Calu3 (cell line): ENCODE data around the gene MAD1L1. TPM values are rescaled to one million over a fixed set of nuclear protein-coding genes. Genes with fewer than 3 reads are reported as not detected.

Experiments
- BruUV-seq: library from RNA; stranded (reverse); fragments of 400-500 nt; replicated peaks from 2 replicates; lab custom pipeline; 2021; lab: Mats Ljungman, UMichigan
- CTCF ChIA-PET: fragments of 300-600 bp; sonication (Branson Sonifier 250); formaldehyde crosslinking; loops from one replicate; lab custom pipeline; 2022; ENCODE audit warnings: antibody characterized with exemption; lab: Charles Lee
- DNase-seq: peaks from one replicate; pipeline ENCODE4 v3.0.0; 2022
- H3K27ac Mint-ChIP-seq: one replicate; pipeline ENCODE4 v1.8.0; 2022; ENCODE audit warnings: mixed read lengths; ENCODE audit not compliant: unreplicated experiment
- H3K27me3 Mint-ChIP-seq: one replicate; pipeline ENCODE4 v1.8.0; 2022; ENCODE audit warnings: mixed read lengths; ENCODE audit not compliant: unreplicated experiment
- H3K36me3 Mint-ChIP-seq: one replicate; pipeline ENCODE4 v1.8.0; 2022; ENCODE audit warnings: mild to moderate bottlenecking, moderate library complexity, mixed read lengths; ENCODE audit not compliant: insufficient read depth, unreplicated experiment
- H3K4me1 Mint-ChIP-seq: one replicate; pipeline ENCODE4 v1.8.0; 2022; ENCODE audit warnings: mild to moderate bottlenecking, low read depth, mixed read lengths; ENCODE audit not compliant: unreplicated experiment
- H3K4me3 Mint-ChIP-seq: one replicate; pipeline ENCODE4 v1.8.0; 2022; ENCODE audit warnings: mild to moderate bottlenecking, low read depth, moderate library complexity, mixed read lengths; ENCODE audit not compliant: unreplicated experiment
- H3K9me3 Mint-ChIP-seq: one replicate; pipeline ENCODE4 v1.8.0; 2022; ENCODE audit warnings: low read depth, mixed read lengths; ENCODE audit not compliant: unreplicated experiment
- intact Hi-C: fragments of 100-400 bp; cut with micrococcal nuclease; formaldehyde crosslinking; loops from one replicate; pipeline ENCODE4 v1.10.0; 2022; ENCODE audit not compliant: unreplicated experiment
- total RNA-seq: library from RNA; stranded (reverse); gene quantifications from 2 replicates; pipeline ENCODE4 v1.2.3, GENCODE V29; 2022
- TF ChIP-seq, protein P1 (sequence below): fragments of 200-600 bp; IDR thresholded peaks from one replicate; pipeline ENCODE4 v1.8.0; 2022; ENCODE audit warnings: antibody characterized with exemption; ENCODE audit not compliant: unreplicated experiment

Gene MAD1L1
- total RNA-seq, 1 experiment from 2014 or later, result 86.0 TPM

DNA sequence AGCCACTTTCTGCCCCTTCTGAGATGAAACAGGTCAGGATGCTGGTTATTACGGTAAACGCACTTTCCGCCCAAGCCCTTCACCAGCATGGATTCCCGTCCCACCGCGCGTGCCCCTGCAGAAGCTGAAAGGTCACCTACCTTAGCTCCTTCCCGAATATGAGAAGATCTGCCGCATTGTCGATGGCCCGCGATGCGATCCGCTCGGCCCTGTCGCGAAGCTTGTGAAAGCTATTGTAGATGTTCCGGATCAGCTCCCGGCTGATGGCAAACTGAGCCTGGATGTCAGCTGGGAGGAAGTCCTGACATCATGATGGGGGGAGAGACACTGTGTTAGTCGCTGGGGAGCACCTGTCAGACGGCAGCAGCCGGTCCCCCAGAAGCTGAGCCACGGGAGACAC lies 31.4 kb upstream of the MAD1L1 start:
- Mint-ChIP-seq H3K9me3 (no peaks in the 10 kb centered on the region), H3K27ac (no peak overlapping the region), H3K36me3 (peaks cover 34% of the 10 kb centered on the region), H3K4me3 (no peak overlapping the region), H3K27me3 (no peaks in the 10 kb centered on the region), H3K4me1 (peaks cover 9% of the 10 kb centered on the region)
- intact Hi-C loops, result no loop called here
- no TSS peak for BruUV-seq
- DNase-seq, result no peak
- CTCF ChIA-PET, result interaction anchor here (0.6 to 0.7 kb wide), 2 partner anchors 71 to 97 kb away, joined by 3 to 5 read pairs; no protein-coding TSS in a partner anchor
- TF ChIP-seq, protein P1, sequence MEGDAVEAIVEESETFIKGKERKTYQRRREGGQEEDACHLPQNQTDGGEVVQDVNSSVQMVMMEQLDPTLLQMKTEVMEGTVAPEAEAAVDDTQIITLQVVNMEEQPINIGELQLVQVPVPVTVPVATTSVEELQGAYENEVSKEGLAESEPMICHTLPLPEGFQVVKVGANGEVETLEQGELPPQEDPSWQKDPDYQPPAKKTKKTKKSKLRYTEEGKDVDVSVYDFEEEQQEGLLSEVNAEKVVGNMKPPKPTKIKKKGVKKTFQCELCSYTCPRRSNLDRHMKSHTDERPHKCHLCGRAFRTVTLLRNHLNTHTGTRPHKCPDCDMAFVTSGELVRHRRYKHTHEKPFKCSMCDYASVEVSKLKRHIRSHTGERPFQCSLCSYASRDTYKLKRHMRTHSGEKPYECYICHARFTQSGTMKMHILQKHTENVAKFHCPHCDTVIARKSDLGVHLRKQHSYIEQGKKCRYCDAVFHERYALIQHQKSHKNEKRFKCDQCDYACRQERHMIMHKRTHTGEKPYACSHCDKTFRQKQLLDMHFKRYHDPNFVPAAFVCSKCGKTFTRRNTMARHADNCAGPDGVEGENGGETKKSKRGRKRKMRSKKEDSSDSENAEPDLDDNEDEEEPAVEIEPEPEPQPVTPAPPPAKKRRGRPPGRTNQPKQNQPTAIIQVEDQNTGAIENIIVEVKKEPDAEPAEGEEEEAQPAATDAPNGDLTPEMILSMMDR, result no peak

DNA sequence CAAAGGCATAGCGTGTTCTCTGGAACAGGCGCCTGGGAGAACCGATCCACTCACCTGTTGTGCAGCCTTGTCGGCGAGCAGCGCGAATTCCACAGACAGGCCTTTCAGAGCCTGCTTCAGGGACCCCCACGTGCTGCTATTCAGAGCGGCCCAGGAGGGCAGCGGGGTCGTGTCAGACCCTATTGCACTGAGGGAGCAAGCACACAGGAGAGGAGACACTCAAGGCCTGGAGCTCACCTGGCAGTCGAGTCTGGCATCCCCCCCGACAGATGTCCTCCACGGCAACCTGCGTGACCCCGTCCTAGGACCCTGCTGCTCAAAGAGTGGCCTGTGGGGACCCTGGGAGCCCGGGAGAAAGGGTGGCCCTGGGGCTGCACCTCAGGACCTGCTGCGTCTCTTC lies 30.4 kb upstream of the MAD1L1 start:
- TF ChIP-seq, protein P1, result no peak
- no TSS peak for BruUV-seq
- Mint-ChIP-seq H3K4me3 (no peak overlapping the region), H3K36me3 (peaks cover 43% of the 10 kb centered on the region), H3K9me3 (no peaks in the 10 kb centered on the region), H3K4me1 (peaks cover 9% of the 10 kb centered on the region), H3K27me3 (no peaks in the 10 kb centered on the region), H3K27ac (no peak overlapping the region)
- intact Hi-C loops, result no loop called here
- no peak for DNase-seq
- CTCF ChIA-PET, result interaction anchor here (1.2 kb wide), 1 partner anchor 14 kb away, joined by 3 read pairs; no protein-coding TSS in a partner anchor

DNA sequence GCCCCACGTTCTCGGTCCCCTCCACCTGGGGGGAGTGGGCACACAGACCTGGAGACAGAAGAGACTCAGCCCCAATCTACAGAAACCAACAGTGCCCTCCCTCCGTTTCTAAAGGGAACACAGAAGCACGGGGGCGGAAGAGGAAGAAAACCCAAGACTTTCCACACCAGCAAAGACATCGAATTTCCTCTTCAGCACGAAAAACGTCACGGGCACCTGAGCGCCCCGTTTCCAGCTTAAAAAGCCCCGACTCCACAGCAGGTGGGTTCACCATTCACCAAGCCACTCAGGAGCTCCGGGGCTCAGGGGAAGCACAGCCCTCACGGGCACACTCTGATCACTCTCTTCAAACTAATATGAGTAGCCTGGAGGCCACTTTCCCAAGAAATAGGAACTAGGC lies 28.9 kb upstream of the MAD1L1 start:
- H3K27ac Mint-ChIP-seq, result no peak overlapping the region
- H3K4me3 Mint-ChIP-seq, result no peak overlapping the region
- no peaks in the 10 kb centered on the region for H3K9me3 Mint-ChIP-seq
- H3K36me3 Mint-ChIP-seq, result peaks cover 45% of the 10 kb centered on the region
- no peaks in the 10 kb centered on the region for H3K27me3 Mint-ChIP-seq
- peaks cover 9% of the 10 kb centered on the region for H3K4me1 Mint-ChIP-seq
- intact Hi-C loops, result no loop called here
- CTCF ChIA-PET, result interaction anchor here (0.5 kb wide), 1 partner anchor 1841 kb away, joined by 4 read pairs; no protein-coding TSS in a partner anchor
- no TSS peak for BruUV-seq
- DNase-seq, result no peak
- TF ChIP-seq, protein P1, result no peak

DNA sequence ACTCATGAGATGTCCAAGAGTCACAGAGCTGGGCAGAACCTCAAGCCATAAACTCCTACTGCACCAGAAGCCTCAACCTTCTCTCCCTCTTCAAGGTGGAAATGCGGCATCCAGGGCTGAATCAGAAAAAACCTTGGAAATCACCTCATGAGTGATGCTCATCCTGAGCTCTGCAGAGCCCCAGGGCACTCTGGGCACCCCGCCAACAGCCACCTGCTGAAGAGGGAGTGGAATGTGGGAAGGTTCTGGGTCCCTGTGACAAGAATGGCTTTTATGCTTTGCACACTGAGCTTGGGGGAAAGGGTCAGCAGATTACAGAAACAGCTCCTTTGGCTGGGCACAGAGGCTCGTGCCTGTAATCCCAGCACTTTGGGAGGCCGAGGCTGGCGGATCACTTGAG lies 28.1 kb upstream of the MAD1L1 start:
- peaks cover 9% of the 10 kb centered on the region for H3K4me1 Mint-ChIP-seq
- intact Hi-C loops, result no loop called here
- DNase-seq, result peak; percentile 96
- TF ChIP-seq, protein P1, result no peak
- no peaks in the 10 kb centered on the region for H3K9me3 Mint-ChIP-seq
- BruUV-seq, result no TSS peak
- H3K27me3 Mint-ChIP-seq, result no peaks in the 10 kb centered on the region
- CTCF ChIA-PET, result interaction anchor here (0.6 to 1.4 kb wide), 6 partner anchors 9 to 649 kb away, joined by 3 to 6 read pairs (median 4); no protein-coding TSS in a partner anchor
- no peak overlapping the region for H3K4me3 Mint-ChIP-seq
- H3K27ac Mint-ChIP-seq, result peak overlapping the region; percentile 57
- H3K36me3 Mint-ChIP-seq, result peaks cover 45% of the 10 kb centered on the region
